ENCODE measurements around the gene CHCHD3. TPM values are rescaled to one million over a fixed set of nuclear protein-coding genes. Genes with fewer than 3 reads are reported as not detected.

CHCHD3 gene
- total and polyA plus RNA-seq, 2 of the 4 experiments (the other 2 are of a cell fraction) = 56.9 to 141 TPM

DNA sequence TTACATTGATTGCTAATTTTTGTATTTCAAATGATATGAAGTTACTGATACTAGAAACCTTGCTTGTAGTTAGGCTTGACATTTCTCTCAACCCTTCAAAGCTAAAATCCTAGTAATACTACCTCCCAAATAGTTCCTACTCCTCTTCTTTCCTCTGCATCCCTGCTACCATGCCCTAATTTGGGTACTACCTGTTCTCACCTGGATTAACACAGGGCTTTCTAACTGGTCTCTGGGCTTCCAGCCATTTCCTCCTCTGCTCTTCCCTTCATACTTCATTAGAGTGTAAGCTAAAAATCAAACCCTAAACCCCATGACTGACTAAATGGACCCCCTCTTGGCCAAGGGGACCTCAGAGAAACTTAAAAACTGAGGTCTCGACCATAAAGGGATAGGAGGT lies 112.4 kb downstream of the CHCHD3 start:
- in situ Hi-C loops (cut with MboI; ENCODE audit: low sequenced_read_pairs) = no loop called here
- H3K4me3 ChIP-seq (ENCODE audit: insufficient read depth, low read depth, low read length) = no peak overlapping the region
- POLR2A ChIA-PET (ENCODE audit: unreplicated experiment) = no interaction called here

More for the DNA sequence above, 112.4 kb downstream of the CHCHD3 start:
- DNase-seq (no peak), ATAC-seq (ENCODE audit: low read depth) (no peak)
- peaks cover 7% of the 10 kb centered on the region for H3K9me1 ChIP-seq (ENCODE audit: insufficient read depth, low read length)
- H2AK9ac ChIP-seq (replicated peaks; ENCODE audit: low read depth, low read length, poor library complexity) = no peak overlapping the region
- no peak overlapping the region for H2BK120ac ChIP-seq (ENCODE audit: low read depth, low read length)
- no peak overlapping the region for H3K4me2 ChIP-seq (ENCODE audit: low read depth, low read length)
- H2BK15ac ChIP-seq (ENCODE audit: low read depth, low read length) = no peak overlapping the region
- no peak overlapping the region for H4K8ac ChIP-seq (ENCODE audit: low read depth in 2 of 2, low read length in 2 of 2)
- TF ChIP-seq, protein P1, sequence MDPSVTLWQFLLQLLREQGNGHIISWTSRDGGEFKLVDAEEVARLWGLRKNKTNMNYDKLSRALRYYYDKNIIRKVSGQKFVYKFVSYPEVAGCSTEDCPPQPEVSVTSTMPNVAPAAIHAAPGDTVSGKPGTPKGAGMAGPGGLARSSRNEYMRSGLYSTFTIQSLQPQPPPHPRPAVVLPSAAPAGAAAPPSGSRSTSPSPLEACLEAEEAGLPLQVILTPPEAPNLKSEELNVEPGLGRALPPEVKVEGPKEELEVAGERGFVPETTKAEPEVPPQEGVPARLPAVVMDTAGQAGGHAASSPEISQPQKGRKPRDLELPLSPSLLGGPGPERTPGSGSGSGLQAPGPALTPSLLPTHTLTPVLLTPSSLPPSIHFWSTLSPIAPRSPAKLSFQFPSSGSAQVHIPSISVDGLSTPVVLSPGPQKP (IDR thresholded peaks at IDR 0.05; ENCODE audit: borderline replicate concordance, low read depth, low read length) = no peak
- TF ChIP-seq CHD1 (IDR thresholded peaks at IDR 0.05; ENCODE audit: low read depth, low read length) (no peak), NFE2L2 (IDR thresholded peaks at IDR 0.05; ENCODE audit: low read depth, low read length) (no peak), SMC3 (IDR thresholded peaks at IDR 0.05; ENCODE audit: low read depth, low read length) (no peak), BHLHE40 (IDR thresholded peaks at IDR 0.05; ENCODE audit: low read depth, low read length) (no peak), POLR2A (IDR thresholded peaks at IDR 0.05; ENCODE audit: low read depth, low read length) (no peak), RAD21 (IDR thresholded peaks at IDR 0.05; ENCODE audit: low read length) (no peak), CEBPB (IDR thresholded peaks at IDR 0.05; ENCODE audit: low read depth, low read length) (no peak), MAZ (IDR thresholded peaks at IDR 0.05; ENCODE audit: borderline replicate concordance, low read depth, low read length) (no peak), FOS (IDR thresholded peaks at IDR 0.05; ENCODE audit: low read depth, low read length) (no peak), RFX5 (IDR thresholded peaks at IDR 0.05; ENCODE audit: low read depth, low read length) (no peak), MXI1 (IDR thresholded peaks at IDR 0.05; ENCODE audit: borderline replicate concordance, low read depth, low read length) (no peak), MAFK (IDR thresholded peaks at IDR 0.05; ENCODE audit: low read depth, low read length) (no peak), RCOR1 (IDR thresholded peaks at IDR 0.05; ENCODE audit: insufficient replicate concordance, low read length) (no peak)
- TF ChIP-seq, protein P2, sequence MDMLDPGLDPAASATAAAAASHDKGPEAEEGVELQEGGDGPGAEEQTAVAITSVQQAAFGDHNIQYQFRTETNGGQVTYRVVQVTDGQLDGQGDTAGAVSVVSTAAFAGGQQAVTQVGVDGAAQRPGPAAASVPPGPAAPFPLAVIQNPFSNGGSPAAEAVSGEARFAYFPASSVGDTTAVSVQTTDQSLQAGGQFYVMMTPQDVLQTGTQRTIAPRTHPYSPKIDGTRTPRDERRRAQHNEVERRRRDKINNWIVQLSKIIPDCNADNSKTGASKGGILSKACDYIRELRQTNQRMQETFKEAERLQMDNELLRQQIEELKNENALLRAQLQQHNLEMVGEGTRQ (IDR thresholded peaks at IDR 0.05; ENCODE audit: low read depth, low read length) = no peak
- TF ChIP-seq, protein P3, sequence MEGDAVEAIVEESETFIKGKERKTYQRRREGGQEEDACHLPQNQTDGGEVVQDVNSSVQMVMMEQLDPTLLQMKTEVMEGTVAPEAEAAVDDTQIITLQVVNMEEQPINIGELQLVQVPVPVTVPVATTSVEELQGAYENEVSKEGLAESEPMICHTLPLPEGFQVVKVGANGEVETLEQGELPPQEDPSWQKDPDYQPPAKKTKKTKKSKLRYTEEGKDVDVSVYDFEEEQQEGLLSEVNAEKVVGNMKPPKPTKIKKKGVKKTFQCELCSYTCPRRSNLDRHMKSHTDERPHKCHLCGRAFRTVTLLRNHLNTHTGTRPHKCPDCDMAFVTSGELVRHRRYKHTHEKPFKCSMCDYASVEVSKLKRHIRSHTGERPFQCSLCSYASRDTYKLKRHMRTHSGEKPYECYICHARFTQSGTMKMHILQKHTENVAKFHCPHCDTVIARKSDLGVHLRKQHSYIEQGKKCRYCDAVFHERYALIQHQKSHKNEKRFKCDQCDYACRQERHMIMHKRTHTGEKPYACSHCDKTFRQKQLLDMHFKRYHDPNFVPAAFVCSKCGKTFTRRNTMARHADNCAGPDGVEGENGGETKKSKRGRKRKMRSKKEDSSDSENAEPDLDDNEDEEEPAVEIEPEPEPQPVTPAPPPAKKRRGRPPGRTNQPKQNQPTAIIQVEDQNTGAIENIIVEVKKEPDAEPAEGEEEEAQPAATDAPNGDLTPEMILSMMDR (conservative IDR thresholded peaks at IDR 0.05; ENCODE audit: low read depth, low read length) = no peak
- BruUV-seq (replicated peaks) = no TSS peak
- H2AK5ac ChIP-seq (ENCODE audit: low read depth, low read length) = no peak overlapping the region
- H2BK5ac ChIP-seq (ENCODE audit: low read depth, low read length, poor library complexity, severe bottlenecking) = no peak overlapping the region
- H3K56ac ChIP-seq (ENCODE audit: extremely low read depth, insufficient read depth, low read length) = no peak overlapping the region
- peaks cover 30 to 43% of the 10 kb centered on the region in 2 experiments for H3K79me1 ChIP-seq (ENCODE audit: low read depth in 1 of 2, low read length in 2 of 2)
- dilution Hi-C loops (cut with HindIII; ENCODE audit: low sequenced_read_pairs, unreplicated experiment) (no loop called here), intact Hi-C loops (cut with micrococcal nuclease) (no loop called here)
- no peak overlapping the region for H3K4ac ChIP-seq (ENCODE audit: low read depth, low read length)
- no peak overlapping the region for H3K14ac ChIP-seq (replicated peaks; ENCODE audit: low read depth, low read length)
- H3K27ac ChIP-seq (ENCODE audit: insufficient read depth, low read length) = no peak overlapping the region
- no peak overlapping the region for H4K5ac ChIP-seq (ENCODE audit: low read depth, low read length)
- no peaks in the 10 kb centered on the region for H3K9me3 ChIP-seq (ENCODE audit: control insufficient read depth, insufficient read depth, low read length)
- WGBS, 2 experiments (ENCODE audit: extremely low coverage in 2 of 2, insufficient read length in 1 of 2) = no CpG with 5 or more reads among the region's 1 CpG
- H3K9ac ChIP-seq (ENCODE audit: low read depth, low read length) = no peak overlapping the region
- no peak overlapping the region for H2AFZ ChIP-seq (replicated peaks; ENCODE audit: low read length, poor library complexity)
- H4K20me1 ChIP-seq (ENCODE audit: insufficient read depth, low read length) = no peaks in the 10 kb centered on the region; the same call in 1 of the 2 replicates
- CTCF ChIA-PET = no interaction called here
- H3K36me3 ChIP-seq (ENCODE audit: control insufficient read depth, insufficient read depth, low read length) = peaks cover 7% of the 10 kb centered on the region; the same call in 1 of the 2 replicates
- H3K18ac ChIP-seq (ENCODE audit: low read depth, low read length) = no peak overlapping the region
- no peaks in the 10 kb centered on the region for H3K27me3 ChIP-seq (ENCODE audit: control insufficient read depth, insufficient read depth, low read length)
- H3K23ac ChIP-seq (ENCODE audit: low read depth, low read length) = no peak overlapping the region
- no peaks in the 10 kb centered on the region for H3K4me1 ChIP-seq (ENCODE audit: control insufficient read depth, insufficient read depth, low read length)
- H2BK20ac ChIP-seq (ENCODE audit: low read depth, low read length) = no peak overlapping the region
- no peak overlapping the region for H4K91ac ChIP-seq (ENCODE audit: insufficient read depth, low read depth, low read length)
